Retina (tissue), 1 donor: ENCODE results near the gene KLK4.

Source experiments
- DNase-seq: peaks from one replicate; pipeline ENCODE4 v3.0.0-alpha.2; 2016

The KLK4 gene

GRCh38 chr19:50911206-50912101, at the start of gene KLK4:
TSS of gene KLK4 (minus strand) at chr19:50911395. CDS start at chr19:50910738, 657 bp downstream.
- DNase-seq: no peak

- DNase-seq: no peak
Measured at GRCh38 chr19:50959731-50960500, 48.7 kb upstream of the KLK4 start.

- no peak for DNase-seq
Measured at GRCh38 chr19:50957587-50957986, 46.4 kb upstream of the KLK4 start.

- DNase-seq: no peak
Measured at GRCh38 chr19:50952910-50953309, 41.7 kb upstream of the KLK4 start, which contains the start of gene KLK5. TSS of gene KLK5 (minus strand) at chr19:50953038. CDS start at chr19:50952657, 381 bp downstream.

- no peak for DNase-seq
Measured at GRCh38 chr19:50949861-50950260, 38.7 kb upstream of the KLK4 start.

- DNase-seq: no peak
Measured at GRCh38 chr19:50947123-50947522, 35.9 kb upstream of the KLK4 start.

GRCh38 chr19:50944795-50945194, 33.6 kb upstream of the KLK4 start:
- no peak for DNase-seq

GRCh38 chr19:50943074-50943828, 32.1 kb upstream of the KLK4 start:
- no peak for DNase-seq

GRCh38 chr19:50939596-50939995, 28.4 kb upstream of the KLK4 start:
- DNase-seq: no peak

- DNase-seq: no peak
Measured at GRCh38 chr19:50933640-50934039, 22.4 kb upstream of the KLK4 start.

GRCh38 chr19:50932690-50933083, 21.5 kb upstream of the KLK4 start:
- DNase-seq: no peak

- DNase-seq: no peak
Measured at GRCh38 chr19:50932018-50932689, 21.0 kb upstream of the KLK4 start.

- no peak for DNase-seq
Measured at GRCh38 chr19:50931023-50931422, 19.8 kb upstream of the KLK4 start.

- no peak for DNase-seq
Measured at GRCh38 chr19:50928831-50929230, 17.6 kb upstream of the KLK4 start.

- no peak for DNase-seq
Measured at GRCh38 chr19:50926144-50926543, 14.9 kb upstream of the KLK4 start.

GRCh38 chr19:50925734-50926133, 14.5 kb upstream of the KLK4 start:
- DNase-seq: no peak

- no peak for DNase-seq
Measured at GRCh38 chr19:50924586-50924985, 13.4 kb upstream of the KLK4 start.

GRCh38 chr19:50922317-50922853, 11.2 kb upstream of the KLK4 start:
- peak; percentile 84 for DNase-seq

- no peak for DNase-seq
Measured at GRCh38 chr19:50921426-50922316, 10.5 kb upstream of the KLK4 start.

- DNase-seq: no peak
Measured at GRCh38 chr19:50916069-50916468, 4.9 kb upstream of the KLK4 start.
